K562 (cell line): ENCODE data around the gene ZNF646. TPM values are rescaled to one million over a fixed set of nuclear protein-coding genes. Genes with fewer than 3 reads are reported as not detected.
A peak's percentile ranks its signal among the peaks of the same experiment; 100 is the strongest.

Experiments
- EP400 ChIP-seq: fragments of 450-650 bp; IDR thresholded peaks from 2 replicates; pipeline ENCODE4 v1.6.1; 2017; ENCODE audit warnings: antibody characterized with exemption, mild to moderate bottlenecking, moderate library complexity
- POLR2G ChIP-seq: fragments of 200-400 bp; formaldehyde crosslinking; IDR thresholded peaks from 2 replicates; pipeline ENCODE4 v1.6.1; 2017; ENCODE audit warnings: low read depth, mild to moderate bottlenecking, antibody characterized with exemption, low read length, moderate library complexity
- polyA plus RNA-seq, 8 experiments: library from polyadenylated mRNA; depleted of rRNA in 4 of 8; stranded (reverse) in 5 of 8; unstranded in 3 of 8; fragments of >200 nt; fragmentation: Nextera tagmentation in 2 of 8; fragmentation: Illumina TruSeq in 1 of 8; extraction: Ambion mirVana in 2 of 8; extraction: Trizol in 1 of 8; gene quantifications; 2 replicates each; pipeline versions ENCODE4 v1.2.1 to v1.2.3, GENCODE V29; 2011 to 2014; ENCODE audit warnings: inconsistent platforms in 1 of 8, missing spikeins in 1 of 8
- total RNA-seq, 7 experiments: library from RNA; depleted of rRNA in 6 of 7; stranded (reverse); fragments of >200 nt in 6 of 7; fragmentation: Illumina TruSeq in 2 of 7; extraction: Trizol in 2 of 7; gene quantifications; 2 replicates each; pipeline versions ENCODE4 v1.2.1 to v1.2.3, GENCODE V29; 2011 to 2021; ENCODE audit warnings: low replicate concordance in 1 of 7
- TF ChIP-seq, protein P1 (sequence below): fragments of 250-450 bp; sonication (Bioruptor Pico); IDR thresholded peaks from 2 replicates; pipeline ENCODE4 v1.5.0; 2021
- TF ChIP-seq, protein P2 (sequence below): sonication (generic); formaldehyde crosslinking; IDR thresholded peaks from 2 replicates; pipeline ENCODE4 v1.8.1; 2023; ENCODE audit warnings: mild to moderate bottlenecking, missing genetic modification reagents
- TF ChIP-seq, protein P3 (sequence below), 2 experiments: fragments of 450-650 bp in 1 of 2; sonication (generic) in 1 of 2; formaldehyde crosslinking in 1 of 2; IDR thresholded peaks; 2 replicates each; pipeline versions ENCODE4 v1.7.1 to v1.9.0; 2016 to 2022; ENCODE audit warnings: inconsistent platforms in 1 of 2, mild to moderate bottlenecking in 1 of 2, missing genetic modification reagents in 1 of 2
- TF ChIP-seq, protein P4 (sequence below): fragments of 450-650 bp; IDR thresholded peaks from 2 replicates; pipeline ENCODE4 v1.6.1; 2016; ENCODE audit warnings: low read depth, mild to moderate bottlenecking, moderate library complexity

The ZNF646 gene
- total and polyA plus RNA-seq, 9 of the 15 experiments (the other 6 are each of a cell fraction or from before 2014, with no cell fraction given) = 0.08 to 20.6 (median 8.0) TPM

DNA sequence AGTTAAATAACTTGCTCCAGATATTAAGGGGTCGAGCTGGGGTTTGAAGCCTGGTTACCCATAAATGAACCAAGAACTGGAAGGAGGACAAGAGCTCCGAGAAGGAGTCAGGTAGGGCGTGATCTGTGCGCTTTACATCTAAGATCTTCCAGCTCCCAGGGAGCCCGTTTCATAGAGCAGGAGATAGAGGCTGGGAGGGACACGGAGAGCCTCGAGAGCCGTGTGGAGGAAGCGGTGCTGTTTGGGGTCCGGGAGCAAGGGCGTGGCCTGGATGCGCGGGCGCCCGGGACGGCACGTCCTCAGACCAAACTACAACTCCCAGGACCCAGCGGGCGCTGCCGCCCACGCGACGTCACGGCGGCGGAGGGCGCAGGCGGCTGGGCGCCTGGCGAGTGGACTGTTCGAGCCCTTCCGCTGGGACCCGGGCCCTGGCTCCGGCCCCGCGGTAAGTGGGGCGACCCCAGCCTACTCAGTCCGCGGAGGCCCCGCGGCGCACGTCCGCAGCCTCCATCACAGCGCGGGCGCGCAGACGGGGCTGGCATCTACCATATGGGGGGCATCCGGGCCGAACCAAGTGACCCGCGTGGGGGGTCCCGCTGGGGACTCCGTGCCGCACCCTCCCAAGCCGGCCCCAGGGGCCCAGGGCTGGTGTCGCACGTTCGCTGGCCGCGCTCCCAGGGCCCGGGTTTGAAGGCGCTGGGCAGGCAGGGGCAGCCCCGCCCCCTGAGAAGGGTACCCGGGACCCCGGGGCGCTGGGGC is 34.0 kb downstream of the ZNF646 start, which contains the start of gene BCKDK (continued):
- TF ChIP-seq POLR2G (peak; percentile 81), EP400 (no peak; the same call in 1 of the 2 replicates)
- TF ChIP-seq, protein P1, sequence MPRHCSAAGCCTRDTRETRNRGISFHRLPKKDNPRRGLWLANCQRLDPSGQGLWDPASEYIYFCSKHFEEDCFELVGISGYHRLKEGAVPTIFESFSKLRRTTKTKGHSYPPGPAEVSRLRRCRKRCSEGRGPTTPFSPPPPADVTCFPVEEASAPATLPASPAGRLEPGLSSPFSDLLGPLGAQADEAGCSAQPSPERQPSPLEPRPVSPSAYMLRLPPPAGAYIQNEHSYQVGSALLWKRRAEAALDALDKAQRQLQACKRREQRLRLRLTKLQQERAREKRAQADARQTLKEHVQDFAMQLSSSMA (CRISPR knock-in tag) = peak; percentile 66; the same call in 1 of the 2 replicates
- TF ChIP-seq, protein P2, sequence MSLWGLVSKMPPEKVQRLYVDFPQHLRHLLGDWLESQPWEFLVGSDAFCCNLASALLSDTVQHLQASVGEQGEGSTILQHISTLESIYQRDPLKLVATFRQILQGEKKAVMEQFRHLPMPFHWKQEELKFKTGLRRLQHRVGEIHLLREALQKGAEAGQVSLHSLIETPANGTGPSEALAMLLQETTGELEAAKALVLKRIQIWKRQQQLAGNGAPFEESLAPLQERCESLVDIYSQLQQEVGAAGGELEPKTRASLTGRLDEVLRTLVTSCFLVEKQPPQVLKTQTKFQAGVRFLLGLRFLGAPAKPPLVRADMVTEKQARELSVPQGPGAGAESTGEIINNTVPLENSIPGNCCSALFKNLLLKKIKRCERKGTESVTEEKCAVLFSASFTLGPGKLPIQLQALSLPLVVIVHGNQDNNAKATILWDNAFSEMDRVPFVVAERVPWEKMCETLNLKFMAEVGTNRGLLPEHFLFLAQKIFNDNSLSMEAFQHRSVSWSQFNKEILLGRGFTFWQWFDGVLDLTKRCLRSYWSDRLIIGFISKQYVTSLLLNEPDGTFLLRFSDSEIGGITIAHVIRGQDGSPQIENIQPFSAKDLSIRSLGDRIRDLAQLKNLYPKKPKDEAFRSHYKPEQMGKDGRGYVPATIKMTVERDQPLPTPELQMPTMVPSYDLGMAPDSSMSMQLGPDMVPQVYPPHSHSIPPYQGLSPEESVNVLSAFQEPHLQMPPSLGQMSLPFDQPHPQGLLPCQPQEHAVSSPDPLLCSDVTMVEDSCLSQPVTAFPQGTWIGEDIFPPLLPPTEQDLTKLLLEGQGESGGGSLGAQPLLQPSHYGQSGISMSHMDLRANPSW = no peak
- TF ChIP-seq, protein P3, sequence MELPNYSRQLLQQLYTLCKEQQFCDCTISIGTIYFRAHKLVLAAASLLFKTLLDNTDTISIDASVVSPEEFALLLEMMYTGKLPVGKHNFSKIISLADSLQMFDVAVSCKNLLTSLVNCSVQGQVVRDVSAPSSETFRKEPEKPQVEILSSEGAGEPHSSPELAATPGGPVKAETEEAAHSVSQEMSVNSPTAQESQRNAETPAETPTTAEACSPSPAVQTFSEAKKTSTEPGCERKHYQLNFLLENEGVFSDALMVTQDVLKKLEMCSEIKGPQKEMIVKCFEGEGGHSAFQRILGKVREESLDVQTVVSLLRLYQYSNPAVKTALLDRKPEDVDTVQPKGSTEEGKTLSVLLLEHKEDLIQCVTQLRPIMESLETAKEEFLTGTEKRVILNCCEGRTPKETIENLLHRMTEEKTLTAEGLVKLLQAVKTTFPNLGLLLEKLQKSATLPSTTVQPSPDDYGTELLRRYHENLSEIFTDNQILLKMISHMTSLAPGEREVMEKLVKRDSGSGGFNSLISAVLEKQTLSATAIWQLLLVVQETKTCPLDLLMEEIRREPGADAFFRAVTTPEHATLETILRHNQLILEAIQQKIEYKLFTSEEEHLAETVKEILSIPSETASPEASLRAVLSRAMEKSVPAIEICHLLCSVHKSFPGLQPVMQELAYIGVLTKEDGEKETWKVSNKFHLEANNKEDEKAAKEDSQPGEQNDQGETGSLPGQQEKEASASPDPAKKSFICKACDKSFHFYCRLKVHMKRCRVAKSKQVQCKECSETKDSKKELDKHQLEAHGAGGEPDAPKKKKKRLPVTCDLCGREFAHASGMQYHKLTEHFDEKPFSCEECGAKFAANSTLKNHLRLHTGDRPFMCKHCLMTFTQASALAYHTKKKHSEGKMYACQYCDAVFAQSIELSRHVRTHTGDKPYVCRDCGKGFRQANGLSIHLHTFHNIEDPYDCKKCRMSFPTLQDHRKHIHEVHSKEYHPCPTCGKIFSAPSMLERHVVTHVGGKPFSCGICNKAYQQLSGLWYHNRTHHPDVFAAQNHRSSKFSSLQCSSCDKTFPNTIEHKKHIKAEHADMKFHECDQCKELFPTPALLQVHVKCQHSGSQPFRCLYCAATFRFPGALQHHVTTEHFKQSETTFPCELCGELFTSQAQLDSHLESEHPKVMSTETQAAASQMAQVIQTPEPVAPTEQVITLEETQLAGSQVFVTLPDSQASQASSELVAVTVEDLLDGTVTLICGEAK (IDR thresholded peaks at IDR 0.05) = peak; percentile 21; the same call in 1 of the 2 replicates
- TF ChIP-seq, protein P3 (CRISPR knock-in tag; IDR thresholded peaks at IDR 0.05) = no peak
- TF ChIP-seq, protein P4, sequence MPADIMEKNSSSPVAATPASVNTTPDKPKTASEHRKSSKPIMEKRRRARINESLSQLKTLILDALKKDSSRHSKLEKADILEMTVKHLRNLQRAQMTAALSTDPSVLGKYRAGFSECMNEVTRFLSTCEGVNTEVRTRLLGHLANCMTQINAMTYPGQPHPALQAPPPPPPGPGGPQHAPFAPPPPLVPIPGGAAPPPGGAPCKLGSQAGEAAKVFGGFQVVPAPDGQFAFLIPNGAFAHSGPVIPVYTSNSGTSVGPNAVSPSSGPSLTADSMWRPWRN = no peak
